PFSK-1 (cell line): ENCODE data around the gene TEPSIN.

ENCODE experiments used
- FOXP2 ChIP-seq: optimal IDR thresholded peaks from 2 replicates; pipeline ENCODE3; 2011; ENCODE audit warnings: borderline replicate concordance, control low read depth, inconsistent platforms; ENCODE audit not compliant: insufficient read depth; ENCODE audit errors: extremely low read length, extremely low read depth
- POLR2AphosphoS5 ChIP-seq: IDR thresholded peaks from 2 replicates; pipeline ENCODE4 v1.6.1; 2012; ENCODE audit warnings: low read depth, mild to moderate bottlenecking, control low read depth, low read length, moderate library complexity
- SIN3A ChIP-seq: IDR thresholded peaks from 2 replicates; pipeline ENCODE4 v1.6.1; 2012; ENCODE audit warnings: mild to moderate bottlenecking, low read length, moderate library complexity, borderline replicate concordance; ENCODE audit not compliant: insufficient read depth
- TAF1 ChIP-seq: IDR thresholded peaks from 2 replicates; pipeline ENCODE4 v1.6.1; 2012; ENCODE audit warnings: low read length, control low read depth, borderline replicate concordance; ENCODE audit not compliant: insufficient read depth
- TF ChIP-seq, protein P1 (sequence below), 2 experiments: IDR thresholded peaks; 2 replicates each; pipeline versions ENCODE4 v1.6.1 to v1.8.0; 2011 to 2012; ENCODE audit warnings: low read depth in 2 of 2, low read length in 2 of 2, control low read depth in 1 of 2, inconsistent platforms in 1 of 2, mild to moderate bottlenecking in 1 of 2, moderate library complexity in 1 of 2; ENCODE audit not compliant: insufficient read depth in 1 of 2

Gene TEPSIN

DNA sequence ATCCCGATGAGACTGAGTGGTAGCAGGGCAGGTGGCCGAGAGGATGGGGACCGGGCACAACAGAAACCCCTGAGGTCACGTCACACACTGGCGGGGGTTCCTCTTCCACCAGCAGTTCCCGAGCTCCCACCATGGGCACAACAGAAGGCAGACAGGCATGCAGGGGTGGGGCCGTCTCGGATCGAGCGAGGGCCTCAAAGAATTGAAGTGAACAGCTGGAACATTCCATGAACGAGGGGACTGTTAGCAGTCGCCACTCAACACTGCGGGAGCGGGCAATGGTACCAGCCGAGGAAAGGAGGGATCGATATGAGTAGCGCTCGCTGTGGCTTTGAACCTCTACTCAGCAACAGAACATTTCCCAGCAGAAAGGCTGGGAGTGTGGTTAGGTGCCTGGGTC is 21.4 kb downstream of the TEPSIN start:
- TF ChIP-seq SIN3A (no peak), POLR2AphosphoS5 (no peak), FOXP2 (no peak), TAF1 (no peak)
- TF ChIP-seq, protein P1, sequence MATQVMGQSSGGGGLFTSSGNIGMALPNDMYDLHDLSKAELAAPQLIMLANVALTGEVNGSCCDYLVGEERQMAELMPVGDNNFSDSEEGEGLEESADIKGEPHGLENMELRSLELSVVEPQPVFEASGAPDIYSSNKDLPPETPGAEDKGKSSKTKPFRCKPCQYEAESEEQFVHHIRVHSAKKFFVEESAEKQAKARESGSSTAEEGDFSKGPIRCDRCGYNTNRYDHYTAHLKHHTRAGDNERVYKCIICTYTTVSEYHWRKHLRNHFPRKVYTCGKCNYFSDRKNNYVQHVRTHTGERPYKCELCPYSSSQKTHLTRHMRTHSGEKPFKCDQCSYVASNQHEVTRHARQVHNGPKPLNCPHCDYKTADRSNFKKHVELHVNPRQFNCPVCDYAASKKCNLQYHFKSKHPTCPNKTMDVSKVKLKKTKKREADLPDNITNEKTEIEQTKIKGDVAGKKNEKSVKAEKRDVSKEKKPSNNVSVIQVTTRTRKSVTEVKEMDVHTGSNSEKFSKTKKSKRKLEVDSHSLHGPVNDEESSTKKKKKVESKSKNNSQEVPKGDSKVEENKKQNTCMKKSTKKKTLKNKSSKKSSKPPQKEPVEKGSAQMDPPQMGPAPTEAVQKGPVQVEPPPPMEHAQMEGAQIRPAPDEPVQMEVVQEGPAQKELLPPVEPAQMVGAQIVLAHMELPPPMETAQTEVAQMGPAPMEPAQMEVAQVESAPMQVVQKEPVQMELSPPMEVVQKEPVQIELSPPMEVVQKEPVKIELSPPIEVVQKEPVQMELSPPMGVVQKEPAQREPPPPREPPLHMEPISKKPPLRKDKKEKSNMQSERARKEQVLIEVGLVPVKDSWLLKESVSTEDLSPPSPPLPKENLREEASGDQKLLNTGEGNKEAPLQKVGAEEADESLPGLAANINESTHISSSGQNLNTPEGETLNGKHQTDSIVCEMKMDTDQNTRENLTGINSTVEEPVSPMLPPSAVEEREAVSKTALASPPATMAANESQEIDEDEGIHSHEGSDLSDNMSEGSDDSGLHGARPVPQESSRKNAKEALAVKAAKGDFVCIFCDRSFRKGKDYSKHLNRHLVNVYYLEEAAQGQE (IDR thresholded peaks at IDR 0.05; ENCODE audit: insufficient read depth in 1 of 2, low read depth in 2 of 2, low read length in 2 of 2), result no peak

DNA sequence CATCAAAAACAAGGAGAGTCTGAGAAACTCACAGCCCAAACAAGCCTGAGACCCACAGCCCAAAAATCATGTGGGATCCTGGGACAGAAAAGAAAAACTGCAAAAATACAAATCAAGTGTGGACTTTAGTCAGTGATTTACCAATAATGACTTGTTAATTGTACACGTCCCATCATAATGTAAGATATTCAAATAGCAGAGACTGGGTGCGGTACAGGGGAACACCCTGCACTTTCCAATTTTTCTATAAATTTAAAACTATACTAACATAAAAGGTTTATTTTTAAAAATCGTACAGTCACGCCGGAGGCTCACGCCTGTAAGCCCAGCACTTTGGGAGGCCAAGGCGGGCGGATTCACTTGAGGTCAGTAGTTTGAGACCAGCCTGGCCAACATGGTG is 24.9 kb downstream of the TEPSIN start:
- TF ChIP-seq TAF1, result no peak
- no peak for TF ChIP-seq FOXP2
- no peak for TF ChIP-seq SIN3A
- no peak for TF ChIP-seq POLR2AphosphoS5
- TF ChIP-seq, protein P1 (IDR thresholded peaks at IDR 0.05; ENCODE audit: insufficient read depth in 1 of 2, low read depth in 2 of 2, low read length in 2 of 2), result no peak

DNA sequence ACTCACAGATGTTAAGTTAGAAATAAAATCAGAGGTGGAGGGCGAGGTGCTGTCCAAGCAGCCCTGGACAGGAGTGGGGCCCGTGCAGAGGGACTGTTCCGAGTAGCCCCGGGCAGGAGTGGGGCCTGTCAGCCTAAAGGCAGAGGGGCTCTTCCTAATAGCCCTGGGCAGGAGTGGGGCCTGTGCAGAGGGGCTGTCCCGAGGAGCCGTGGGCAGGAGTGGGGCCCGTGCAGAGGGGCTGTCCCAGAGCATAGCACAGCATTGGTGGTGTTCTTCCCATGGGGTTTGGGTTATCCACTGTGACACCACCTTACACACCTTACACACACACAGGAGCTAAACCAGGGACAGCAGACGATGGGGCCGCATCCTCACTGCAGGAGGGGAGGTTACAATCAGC is 26.5 kb downstream of the TEPSIN start:
- TF ChIP-seq TAF1, result no peak

DNA sequence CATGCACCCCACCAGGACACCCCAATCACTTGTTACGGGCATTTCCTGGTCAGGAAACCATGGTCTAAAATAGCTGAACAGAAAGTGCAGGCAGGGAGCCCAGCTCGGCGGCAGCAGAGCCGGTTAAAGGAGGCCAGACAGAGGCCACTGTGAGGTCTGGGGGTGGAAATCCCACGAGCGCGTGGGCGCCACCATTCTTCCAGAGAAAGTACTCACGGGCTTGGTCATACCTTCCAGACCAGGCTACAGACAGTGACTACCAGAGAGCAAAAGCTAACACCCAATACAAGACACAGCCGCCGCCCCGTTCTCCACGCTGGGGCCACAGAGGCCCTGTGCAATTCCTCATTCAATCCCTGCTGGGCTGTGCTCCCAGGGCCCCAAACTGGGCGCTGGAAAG is 28.0 kb downstream of the TEPSIN start:
- TF ChIP-seq FOXP2 (no peak), POLR2AphosphoS5 (no peak), SIN3A (no peak), TAF1 (no peak)
- TF ChIP-seq, protein P1 (IDR thresholded peaks at IDR 0.05; ENCODE audit: insufficient read depth in 1 of 2, low read depth in 2 of 2, low read length in 2 of 2), result no peak

DNA sequence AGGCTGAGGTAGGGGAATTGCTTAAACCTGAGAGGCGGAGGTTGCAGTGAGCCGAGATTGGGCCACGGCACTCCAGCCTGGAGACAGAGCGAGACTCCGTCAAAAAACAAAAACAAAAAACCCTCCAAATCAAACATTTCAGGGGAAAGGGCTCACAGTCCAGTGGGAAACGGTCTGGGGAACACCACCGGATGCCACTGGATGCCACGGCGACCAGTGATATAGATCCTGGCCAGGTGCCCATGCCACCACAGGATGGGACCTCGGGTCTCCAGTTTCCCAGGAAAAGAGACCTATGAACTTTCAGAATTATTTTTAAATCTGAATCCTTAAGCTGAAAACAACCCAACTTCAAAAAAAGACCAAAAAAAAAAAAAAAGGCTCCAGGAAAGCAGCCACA is 28.4 kb downstream of the TEPSIN start:
- TF ChIP-seq, protein P1 (IDR thresholded peaks at IDR 0.05; ENCODE audit: insufficient read depth in 1 of 2, low read depth in 2 of 2, low read length in 2 of 2), result no peak
- no peak for TF ChIP-seq FOXP2
- no peak for TF ChIP-seq POLR2AphosphoS5
- no peak for TF ChIP-seq SIN3A
- no peak for TF ChIP-seq TAF1

DNA sequence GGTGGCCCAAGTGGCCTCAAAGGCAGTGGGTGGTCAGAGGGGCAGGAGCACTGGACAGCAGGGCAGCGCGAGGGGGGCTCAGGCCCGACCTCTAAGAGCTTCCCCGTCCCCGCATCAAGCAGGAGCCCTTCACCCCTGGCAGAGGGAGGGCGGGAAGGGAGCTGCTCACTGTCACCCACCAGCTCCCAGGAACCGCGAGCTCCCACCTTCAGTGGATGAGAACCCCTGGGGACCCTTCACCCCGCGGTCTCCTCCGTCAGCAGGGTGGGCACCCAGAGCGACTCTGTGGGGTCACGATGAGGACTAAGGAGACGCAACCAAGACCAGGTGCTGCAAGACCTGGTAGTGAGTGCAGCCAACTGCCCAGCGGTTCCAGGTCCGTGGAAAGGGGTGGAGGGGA is 29.7 kb downstream of the TEPSIN start:
- no peak for TF ChIP-seq POLR2AphosphoS5
- no peak for TF ChIP-seq FOXP2
- TF ChIP-seq SIN3A, result no peak
- TF ChIP-seq TAF1, result no peak
- TF ChIP-seq, protein P1 (IDR thresholded peaks at IDR 0.05; ENCODE audit: insufficient read depth in 1 of 2, low read depth in 2 of 2, low read length in 2 of 2), result no peak
